ENCODE results near the gene TCFL5.
"Not testable (repeated sequence)": the region's sequence is repeated elsewhere in the genome, so short reads cannot be mapped to it uniquely, and the experiment has no call there.

Gene TCFL5

GRCh38 chr20:62855120-62855519 is 6.5 kb downstream of the TCFL5 start:
- H3K9me3 ChIP-seq (ENCODE audit: insufficient read depth, low read length, severe bottlenecking), result no peaks in the 10 kb centered on the region
- peaks cover 15% of the 10 kb centered on the region for H3K4me1 ChIP-seq (ENCODE audit: insufficient read depth, low read length)
- H3K4me3 ChIP-seq (ENCODE audit: low read depth in 1 of 2, low read length in 2 of 2), result no peak overlapping the region
- H3K79me2 ChIP-seq (ENCODE audit: insufficient read depth, low read length), result peaks cover 47% of the 10 kb centered on the region
- H2AFZ ChIP-seq (ENCODE audit: low read depth, low read length), result no peak overlapping the region
- H3K9ac ChIP-seq (ENCODE audit: low read depth, low read length), result no peak overlapping the region
- no peak overlapping the region for H3K4me2 ChIP-seq (ENCODE audit: insufficient read depth, low read length)
- no peak for TF ChIP-seq EZH2 (IDR thresholded peaks at IDR 0.05; ENCODE audit: borderline replicate concordance, low read depth, low read length, severe bottlenecking)
- TF ChIP-seq, protein P1, sequence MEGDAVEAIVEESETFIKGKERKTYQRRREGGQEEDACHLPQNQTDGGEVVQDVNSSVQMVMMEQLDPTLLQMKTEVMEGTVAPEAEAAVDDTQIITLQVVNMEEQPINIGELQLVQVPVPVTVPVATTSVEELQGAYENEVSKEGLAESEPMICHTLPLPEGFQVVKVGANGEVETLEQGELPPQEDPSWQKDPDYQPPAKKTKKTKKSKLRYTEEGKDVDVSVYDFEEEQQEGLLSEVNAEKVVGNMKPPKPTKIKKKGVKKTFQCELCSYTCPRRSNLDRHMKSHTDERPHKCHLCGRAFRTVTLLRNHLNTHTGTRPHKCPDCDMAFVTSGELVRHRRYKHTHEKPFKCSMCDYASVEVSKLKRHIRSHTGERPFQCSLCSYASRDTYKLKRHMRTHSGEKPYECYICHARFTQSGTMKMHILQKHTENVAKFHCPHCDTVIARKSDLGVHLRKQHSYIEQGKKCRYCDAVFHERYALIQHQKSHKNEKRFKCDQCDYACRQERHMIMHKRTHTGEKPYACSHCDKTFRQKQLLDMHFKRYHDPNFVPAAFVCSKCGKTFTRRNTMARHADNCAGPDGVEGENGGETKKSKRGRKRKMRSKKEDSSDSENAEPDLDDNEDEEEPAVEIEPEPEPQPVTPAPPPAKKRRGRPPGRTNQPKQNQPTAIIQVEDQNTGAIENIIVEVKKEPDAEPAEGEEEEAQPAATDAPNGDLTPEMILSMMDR (IDR thresholded peaks at IDR 0.05; ENCODE audit: borderline replicate concordance, extremely low read depth, low read length, poor library complexity, severe bottlenecking), result no peak
- ATAC-seq (ENCODE audit: insufficient read depth, low read depth), result no peak
- H3K36me3 ChIP-seq (ENCODE audit: insufficient read depth, low read length), result peaks cover 71% of the 10 kb centered on the region
- DNase-seq, result no peak
- H3K27ac ChIP-seq (ENCODE audit: low read length), result no peak overlapping the region
- no peaks in the 10 kb centered on the region for H3K27me3 ChIP-seq (ENCODE audit: insufficient read depth, low read length, poor library complexity)
- peaks cover 44% of the 10 kb centered on the region for H4K20me1 ChIP-seq (ENCODE audit: insufficient read depth, low read length)

GRCh38 chr20:62854121-62854520 is 7.5 kb downstream of the TCFL5 start:
- H3K4me1 ChIP-seq (ENCODE audit: insufficient read depth, low read length), result peaks cover 5% of the 10 kb centered on the region
- no peak overlapping the region for H2AFZ ChIP-seq (ENCODE audit: low read depth, low read length)
- TF ChIP-seq EZH2 (IDR thresholded peaks at IDR 0.05; ENCODE audit: borderline replicate concordance, low read depth, low read length, severe bottlenecking), result no peak
- TF ChIP-seq, protein P1 (IDR thresholded peaks at IDR 0.05; ENCODE audit: borderline replicate concordance, extremely low read depth, low read length, poor library complexity, severe bottlenecking), result no peak
- no peak overlapping the region for H3K4me3 ChIP-seq (ENCODE audit: low read depth in 1 of 2, low read length in 2 of 2)
- H3K79me2 ChIP-seq (ENCODE audit: insufficient read depth, low read length), result peaks cover 37% of the 10 kb centered on the region
- peaks cover 34% of the 10 kb centered on the region; the same call in 1 of the 2 replicates for H4K20me1 ChIP-seq (ENCODE audit: insufficient read depth, low read length)
- no peak overlapping the region for H3K4me2 ChIP-seq (ENCODE audit: insufficient read depth, low read length)
- H3K36me3 ChIP-seq (ENCODE audit: insufficient read depth, low read length), result peaks cover 74% of the 10 kb centered on the region
- no peaks in the 10 kb centered on the region for H3K9me3 ChIP-seq (ENCODE audit: insufficient read depth, low read length, severe bottlenecking)
- no peaks in the 10 kb centered on the region for H3K27me3 ChIP-seq (ENCODE audit: insufficient read depth, low read length, poor library complexity)
- no peak overlapping the region for H3K9ac ChIP-seq (ENCODE audit: low read depth, low read length)
- ATAC-seq (ENCODE audit: insufficient read depth, low read depth), result no peak
- no peak overlapping the region for H3K27ac ChIP-seq (ENCODE audit: low read length)
- no peak for DNase-seq

DNA sequence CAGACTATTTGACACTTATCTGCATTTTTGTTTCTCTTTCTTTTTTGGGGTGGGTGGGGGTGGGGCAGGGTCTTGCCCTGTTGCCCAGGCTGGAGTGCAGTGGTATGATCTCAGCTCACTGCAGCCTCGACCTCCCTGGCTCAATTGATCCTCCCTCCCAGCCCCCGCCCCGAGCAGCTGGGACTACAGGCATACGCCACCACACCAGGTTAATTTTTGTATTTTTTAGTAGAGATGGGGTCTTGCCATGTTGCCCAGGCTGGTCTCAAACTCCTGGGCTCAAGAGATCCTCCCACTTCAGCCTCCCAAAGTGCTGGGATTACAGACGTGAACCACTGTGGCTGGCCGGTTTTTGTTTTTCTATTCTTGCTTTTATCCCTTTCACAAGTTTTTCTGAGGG is 8.3 kb downstream of the TCFL5 start:
- peaks cover 30% of the 10 kb centered on the region for H3K79me2 ChIP-seq (ENCODE audit: insufficient read depth, low read length)
- ATAC-seq (ENCODE audit: insufficient read depth, low read depth); H2AFZ ChIP-seq (ENCODE audit: low read depth, low read length); DNase-seq; H3K27me3 ChIP-seq (ENCODE audit: insufficient read depth, low read length, poor library complexity); H3K27ac ChIP-seq (ENCODE audit: low read length); H3K4me2 ChIP-seq (ENCODE audit: insufficient read depth, low read length); H3K4me3 ChIP-seq (ENCODE audit: low read depth in 1 of 2, low read length in 2 of 2); H3K4me1 ChIP-seq (ENCODE audit: insufficient read depth, low read length); H3K9ac ChIP-seq (ENCODE audit: low read depth, low read length); H3K9me3 ChIP-seq (ENCODE audit: insufficient read depth, low read length, severe bottlenecking): not testable (repeated sequence)
- H4K20me1 ChIP-seq (ENCODE audit: insufficient read depth, low read length), result peaks cover 31% of the 10 kb centered on the region; the same call in 1 of the 2 replicates
- H3K36me3 ChIP-seq (ENCODE audit: insufficient read depth, low read length), result peaks cover 73% of the 10 kb centered on the region

GRCh38 chr20:62852841-62853240 is 8.8 kb downstream of the TCFL5 start:
- Histone ChIP-seq H3K4me2 (ENCODE audit: insufficient read depth, low read length) (no peak overlapping the region), H3K9me3 (ENCODE audit: insufficient read depth, low read length, severe bottlenecking) (no peaks in the 10 kb centered on the region), H4K20me1 (ENCODE audit: insufficient read depth, low read length) (peaks cover 28% of the 10 kb centered on the region; the same call in 1 of the 2 replicates), H3K79me2 (ENCODE audit: insufficient read depth, low read length) (peaks cover 26% of the 10 kb centered on the region), H3K4me3 (ENCODE audit: low read depth in 1 of 2, low read length in 2 of 2) (no peak overlapping the region), H3K4me1 (ENCODE audit: insufficient read depth, low read length) (no peaks in the 10 kb centered on the region), H3K27ac (ENCODE audit: low read length) (no peak overlapping the region), H2AFZ (ENCODE audit: low read depth, low read length) (no peak overlapping the region), H3K9ac (ENCODE audit: low read depth, low read length) (no peak overlapping the region), H3K27me3 (ENCODE audit: insufficient read depth, low read length, poor library complexity) (no peaks in the 10 kb centered on the region), H3K36me3 (ENCODE audit: insufficient read depth, low read length) (peaks cover 74% of the 10 kb centered on the region)
- no peak for DNase-seq
- TF ChIP-seq EZH2 (IDR thresholded peaks at IDR 0.05; ENCODE audit: borderline replicate concordance, low read depth, low read length, severe bottlenecking), result no peak
- TF ChIP-seq, protein P1 (IDR thresholded peaks at IDR 0.05; ENCODE audit: borderline replicate concordance, extremely low read depth, low read length, poor library complexity, severe bottlenecking), result no peak
- ATAC-seq (ENCODE audit: insufficient read depth, low read depth), result no peak

All from DND-41 (cell line).